Measurements from ENCODE around the gene ZNF302. TPM values are rescaled to one million over a fixed set of nuclear protein-coding genes. Genes with fewer than 3 reads are reported as not detected.

Gene ZNF302
- total RNA-seq, 1 donor from 2014 or later: 74.5 TPM

DNA sequence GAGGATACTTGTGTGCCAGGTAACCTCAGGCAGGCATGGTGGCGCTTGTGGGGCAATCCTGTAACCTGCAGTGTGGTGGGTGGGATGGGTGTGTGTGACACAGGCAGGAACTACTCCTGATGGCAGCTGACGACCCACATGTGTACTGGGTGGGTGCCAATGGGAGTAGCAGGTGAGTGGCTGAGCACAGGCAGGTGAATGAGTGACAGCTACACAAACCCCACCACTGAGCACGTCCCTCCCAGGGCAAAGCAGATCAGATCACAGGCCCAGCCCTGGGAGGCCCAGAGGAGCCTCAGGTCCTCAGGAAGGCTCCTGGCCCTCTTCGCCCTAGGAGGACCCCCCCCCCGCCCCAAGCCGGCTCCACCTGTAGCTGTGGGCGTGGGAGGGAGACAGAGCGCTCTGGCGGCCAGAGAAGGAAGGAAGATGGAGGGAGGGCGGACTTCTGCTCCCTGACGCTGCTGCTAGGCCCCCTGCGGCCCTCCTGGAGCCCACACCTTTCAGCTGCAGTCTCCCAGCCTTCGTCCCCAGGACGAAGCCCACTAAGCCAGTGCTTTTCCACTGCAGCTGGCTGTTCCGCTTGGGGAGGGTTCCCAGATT lies 55.2 kb downstream of the ZNF302 start:
- peak overlapping the region; percentile 86 for H3K4me3 ChIP-seq
- H3F3A ChIP-seq (ENCODE audit: low read depth): peaks cover 20% of the 10 kb centered on the region
- peak; percentile 16 for DNase-seq (ENCODE audit: low spot score)
- no peaks in the 10 kb centered on the region for H4K20me1 ChIP-seq (ENCODE audit: low read depth)
- H3K9me3 Mint-ChIP-seq: peaks cover 9% of the 10 kb centered on the region
- peaks cover 12% of the 10 kb centered on the region for H3K36me3 Mint-ChIP-seq
- peak overlapping the region; percentile 24 for H3K9ac ChIP-seq
- H3K9me3 ChIP-seq (ENCODE audit: low read depth): no peaks in the 10 kb centered on the region
- peaks cover 16% of the 10 kb centered on the region for H3K4me1 Mint-ChIP-seq
- peak overlapping the region; percentile 89 for H3K4me2 ChIP-seq
- peaks cover 8% of the 10 kb centered on the region for H3K4me1 ChIP-seq
- H3K27me3 ChIP-seq: no peaks in the 10 kb centered on the region
- no peak overlapping the region for H3K27ac Mint-ChIP-seq
- peaks cover 6% of the 10 kb centered on the region for H3K27me3 Mint-ChIP-seq (ENCODE audit: insufficient read depth, low read depth)
- TF ChIP-seq, protein P1, sequence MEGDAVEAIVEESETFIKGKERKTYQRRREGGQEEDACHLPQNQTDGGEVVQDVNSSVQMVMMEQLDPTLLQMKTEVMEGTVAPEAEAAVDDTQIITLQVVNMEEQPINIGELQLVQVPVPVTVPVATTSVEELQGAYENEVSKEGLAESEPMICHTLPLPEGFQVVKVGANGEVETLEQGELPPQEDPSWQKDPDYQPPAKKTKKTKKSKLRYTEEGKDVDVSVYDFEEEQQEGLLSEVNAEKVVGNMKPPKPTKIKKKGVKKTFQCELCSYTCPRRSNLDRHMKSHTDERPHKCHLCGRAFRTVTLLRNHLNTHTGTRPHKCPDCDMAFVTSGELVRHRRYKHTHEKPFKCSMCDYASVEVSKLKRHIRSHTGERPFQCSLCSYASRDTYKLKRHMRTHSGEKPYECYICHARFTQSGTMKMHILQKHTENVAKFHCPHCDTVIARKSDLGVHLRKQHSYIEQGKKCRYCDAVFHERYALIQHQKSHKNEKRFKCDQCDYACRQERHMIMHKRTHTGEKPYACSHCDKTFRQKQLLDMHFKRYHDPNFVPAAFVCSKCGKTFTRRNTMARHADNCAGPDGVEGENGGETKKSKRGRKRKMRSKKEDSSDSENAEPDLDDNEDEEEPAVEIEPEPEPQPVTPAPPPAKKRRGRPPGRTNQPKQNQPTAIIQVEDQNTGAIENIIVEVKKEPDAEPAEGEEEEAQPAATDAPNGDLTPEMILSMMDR (IDR thresholded peaks at IDR 0.05): no peak
- TF ChIP-seq EZH2 (IDR thresholded peaks at IDR 0.05) (no peak), EZH2phosphoT487 (IDR thresholded peaks at IDR 0.05) (no peak)
- peak overlapping the region; percentile 65 for H3K4me3 Mint-ChIP-seq
- H3K27ac ChIP-seq: no peak overlapping the region
- no peak overlapping the region for H2AFZ ChIP-seq (replicated peaks)
- no peaks in the 10 kb centered on the region for H3K36me3 ChIP-seq
- H3K79me2 ChIP-seq (ENCODE audit: low read depth): peaks cover 4% of the 10 kb centered on the region

DNA sequence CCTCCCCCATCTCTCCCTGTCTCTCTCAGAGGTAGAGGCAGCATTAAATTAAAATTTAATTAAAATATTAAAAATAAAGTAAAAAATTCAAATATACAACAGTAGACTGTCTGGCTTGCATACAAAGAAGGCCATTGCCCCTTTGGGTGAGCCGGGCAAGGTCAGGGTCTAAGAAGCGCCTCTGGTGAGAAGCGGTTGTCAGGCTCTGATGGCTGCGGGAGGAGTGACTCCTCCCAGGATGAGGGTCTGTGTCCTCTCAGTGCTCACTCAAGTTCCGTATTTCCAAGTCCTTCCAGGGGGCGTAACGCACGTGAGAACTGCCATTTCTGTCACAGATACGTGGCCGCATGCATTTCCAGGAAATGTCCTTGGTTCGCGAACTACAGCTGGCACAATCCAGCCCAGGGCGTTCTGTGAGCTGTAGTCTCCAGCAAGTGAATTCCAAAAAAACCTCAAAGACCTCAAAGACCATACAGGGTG lies 55.8 kb downstream of the ZNF302 start:
- H3K36me3 ChIP-seq: no peaks in the 10 kb centered on the region
- peaks cover 8% of the 10 kb centered on the region for H3K4me1 ChIP-seq
- H3F3A ChIP-seq (ENCODE audit: low read depth): peaks cover 20% of the 10 kb centered on the region
- peaks cover 16% of the 10 kb centered on the region for H3K4me1 Mint-ChIP-seq
- H3K9me3 ChIP-seq (ENCODE audit: low read depth): no peaks in the 10 kb centered on the region
- H3K9me3 Mint-ChIP-seq: peaks cover 12% of the 10 kb centered on the region
- H3K4me2 ChIP-seq: peak overlapping the region; percentile 89
- peak overlapping the region; percentile 24 for H3K9ac ChIP-seq
- H4K20me1 ChIP-seq (ENCODE audit: low read depth): no peaks in the 10 kb centered on the region
- H3K27ac ChIP-seq: no peak overlapping the region
- H3K4me3 Mint-ChIP-seq: peak overlapping the region; percentile 93
- peaks cover 4% of the 10 kb centered on the region for H3K27me3 Mint-ChIP-seq (ENCODE audit: insufficient read depth, low read depth)
- H3K79me2 ChIP-seq (ENCODE audit: low read depth): peaks cover 4% of the 10 kb centered on the region
- peak overlapping the region; percentile 98 for H2AFZ ChIP-seq (replicated peaks)
- peak overlapping the region; percentile 86 for H3K4me3 ChIP-seq
- no peaks in the 10 kb centered on the region for H3K27me3 ChIP-seq
- TF ChIP-seq EZH2phosphoT487 (IDR thresholded peaks at IDR 0.05): no peak
- no peak for TF ChIP-seq EZH2 (IDR thresholded peaks at IDR 0.05)
- TF ChIP-seq, protein P1 (IDR thresholded peaks at IDR 0.05): no peak
- H3K27ac Mint-ChIP-seq: peak overlapping the region; percentile 91
- peak; percentile 62 for DNase-seq (ENCODE audit: low spot score)
- peaks cover 15% of the 10 kb centered on the region for H3K36me3 Mint-ChIP-seq

DNA sequence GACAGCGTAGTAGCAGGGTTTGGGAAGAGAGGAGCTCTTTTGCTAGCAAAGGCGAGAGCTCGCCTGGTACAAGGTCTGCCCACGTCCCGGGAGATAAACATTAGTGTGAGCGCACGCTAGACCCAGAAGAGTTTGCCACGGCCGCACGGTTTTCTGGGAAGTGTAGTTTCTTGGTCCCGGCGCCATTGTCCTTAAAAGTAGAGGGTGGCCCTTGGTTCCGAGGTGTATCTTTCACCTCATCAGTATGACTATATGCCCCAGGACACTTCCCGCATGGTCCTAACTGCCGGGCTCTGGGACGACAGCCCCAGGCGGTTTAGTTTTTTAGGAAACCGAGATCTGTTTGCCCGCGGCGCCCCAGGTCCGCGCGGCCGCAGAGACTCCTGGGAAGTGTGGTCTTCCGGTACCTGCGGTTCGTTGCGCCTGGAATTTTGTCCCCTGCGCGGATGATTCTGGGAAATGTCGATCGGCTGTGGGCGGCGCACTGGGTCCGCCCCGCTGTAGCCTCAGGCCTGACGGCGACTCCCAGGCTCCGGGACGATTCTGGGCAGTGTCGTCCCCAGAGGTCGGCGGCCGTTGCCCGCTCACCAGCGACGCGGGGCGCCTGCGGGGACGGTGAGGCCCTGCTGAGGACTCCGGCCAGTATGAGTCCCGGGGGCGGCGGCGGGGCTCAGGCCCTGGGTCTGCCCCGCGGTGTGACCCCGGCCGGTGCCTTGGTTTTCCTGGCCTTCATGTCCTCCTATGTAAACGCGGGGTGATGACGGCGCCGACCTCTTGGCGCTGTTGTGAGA lies 56.5 kb downstream of the ZNF302 start, which contains the start of gene ZNF181:
Gene ZNF181, plus strand, starts transcription at position 498 of the 791 bp plus-strand sequence. CDS start 795 bp downstream, outside the sequence.
- Histone ChIP-seq H3K36me3 (no peaks in the 10 kb centered on the region), H2AFZ (replicated peaks) (peak within 1 kb of the TSS; percentile 98), H3K4me2 (peak within 1 kb of the TSS; percentile 89), H3K4me3 (peak within 1 kb of the TSS; percentile 86), H3K27me3 (no peaks in the 10 kb centered on the region), H3K9me3 (ENCODE audit: low read depth) (no peaks in the 10 kb centered on the region), H3K27ac (peak within 1 kb of the TSS; percentile 94), H3K9ac (peak within 1 kb of the TSS; percentile 82), H3K4me1 (peaks cover 8% of the 10 kb centered on the region), H4K20me1 (ENCODE audit: low read depth) (no peaks in the 10 kb centered on the region), H3K79me2 (ENCODE audit: low read depth) (peaks cover 4% of the 10 kb centered on the region), H3F3A (ENCODE audit: low read depth) (peaks cover 20% of the 10 kb centered on the region)
- TF ChIP-seq EZH2 (IDR thresholded peaks at IDR 0.05) (no peak), EZH2phosphoT487 (IDR thresholded peaks at IDR 0.05) (no peak)
- TF ChIP-seq, protein P1 (IDR thresholded peaks at IDR 0.05): no peak
- H3K36me3 Mint-ChIP-seq: peaks cover 19% of the 10 kb centered on the region
- peaks cover 12% of the 10 kb centered on the region for H3K9me3 Mint-ChIP-seq
- H3K27me3 Mint-ChIP-seq (ENCODE audit: insufficient read depth, low read depth): peaks cover 4% of the 10 kb centered on the region
- peak within 1 kb of the TSS; percentile 97 for H3K27ac Mint-ChIP-seq
- peak within 1 kb of the TSS; percentile 93 for H3K4me3 Mint-ChIP-seq
- DNase-seq (ENCODE audit: low spot score): peak; percentile 94
- peaks cover 16% of the 10 kb centered on the region for H3K4me1 Mint-ChIP-seq
